ENCODE data around the gene MEA1.

Gene MEA1

GRCh38 chr6:43013843-43014433 is at the start of gene MEA1, which contains the start of gene KLHDC3:
MEA1 (minus strand) TSS chr6:43013946; CDS start chr6:43013813, 133 bp downstream.
KLHDC3 (plus strand) TSS chr6:43014249; CDS start chr6:43017193, 2,944 bp downstream.
- Histone ChIP-seq H3K4me3 (ENCODE audit: low read length) (peak within 1 kb of the TSS; percentile 72), H3K36me3 (ENCODE audit: control insufficient read depth, insufficient read depth, low read length) (peaks cover 21% of the 10 kb centered on the region), H3K4me1 (ENCODE audit: control insufficient read depth, insufficient read depth, low read length) (peaks cover 36% of the 10 kb centered on the region), H3K27me3 (ENCODE audit: control insufficient read depth, insufficient read depth, low read length) (no peaks in the 10 kb centered on the region), H3K9ac (ENCODE audit: low read length) (peak within 1 kb of the TSS; percentile 73), H3K9me3 (ENCODE audit: control insufficient read depth, low read length) (no peaks in the 10 kb centered on the region)

- Histone ChIP-seq H3K9ac (ENCODE audit: low read length) (no peak overlapping the region), H3K36me3 (ENCODE audit: control insufficient read depth, insufficient read depth, low read length) (peaks cover 18% of the 10 kb centered on the region), H3K9me3 (ENCODE audit: control insufficient read depth, low read length) (no peaks in the 10 kb centered on the region), H3K4me3 (ENCODE audit: low read length) (no peak overlapping the region), H3K4me1 (ENCODE audit: control insufficient read depth, insufficient read depth, low read length) (peaks cover 35% of the 10 kb centered on the region), H3K27me3 (ENCODE audit: control insufficient read depth, insufficient read depth, low read length) (no peaks in the 10 kb centered on the region)
These were observed 49.1 kb upstream of the MEA1 start for GRCh38 chr6:43062818-43063217.

GRCh38 chr6:43061861-43062260 is 48.1 kb upstream of the MEA1 start:
- peaks cover 18% of the 10 kb centered on the region for H3K36me3 ChIP-seq (ENCODE audit: control insufficient read depth, insufficient read depth, low read length)
- no peak overlapping the region for H3K4me3 ChIP-seq (ENCODE audit: low read length)

DNA sequence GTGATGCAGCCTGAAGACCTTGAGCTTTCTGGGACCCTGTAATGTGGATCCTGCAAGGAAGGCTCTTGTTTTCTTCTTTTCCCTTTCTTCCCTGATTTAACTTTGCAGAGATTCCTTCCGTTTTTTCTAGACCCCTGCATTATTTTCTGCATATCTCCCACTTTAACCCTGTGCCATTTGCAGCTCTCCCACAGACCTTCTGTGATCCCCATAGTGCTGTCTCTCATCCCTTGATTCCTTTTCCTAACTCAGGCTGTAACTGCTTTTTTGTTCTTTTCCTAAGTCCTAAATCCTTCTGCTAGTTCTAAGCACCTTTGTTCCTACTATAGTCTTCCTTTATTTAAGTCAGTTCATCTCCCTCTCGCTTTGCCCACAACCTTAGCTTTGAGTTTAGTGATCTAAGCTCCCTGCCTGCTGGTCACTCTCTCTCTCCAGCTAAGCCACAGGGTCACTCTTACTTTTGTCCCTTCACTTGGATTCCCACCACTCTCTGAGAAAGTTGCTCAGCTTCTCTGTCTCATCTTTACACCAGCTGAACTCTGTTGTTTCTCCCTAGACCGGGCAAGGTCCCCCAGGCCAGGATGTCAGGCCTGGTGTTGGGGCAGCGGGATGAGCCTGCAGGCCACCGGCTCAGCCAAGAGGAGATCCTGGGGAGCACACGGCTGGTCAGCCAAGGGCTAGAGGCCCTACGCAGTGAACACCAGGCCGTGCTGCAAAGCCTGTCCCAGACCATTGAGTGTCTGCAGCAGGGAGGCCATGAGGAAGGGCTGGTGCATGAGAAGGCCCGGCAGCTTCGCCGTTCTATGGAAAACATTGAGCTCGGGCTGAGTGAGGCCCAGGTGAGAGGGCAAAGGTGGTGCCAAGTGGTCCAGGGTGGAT is 47.2 kb upstream of the MEA1 start:
- Histone ChIP-seq H3K36me3 (ENCODE audit: control insufficient read depth, insufficient read depth, low read length) (peaks cover 12% of the 10 kb centered on the region), H3K9me3 (ENCODE audit: control insufficient read depth, low read length) (no peaks in the 10 kb centered on the region), H3K9ac (ENCODE audit: low read length) (peak overlapping the region; percentile 50), H3K4me1 (ENCODE audit: control insufficient read depth, insufficient read depth, low read length) (peaks cover 35% of the 10 kb centered on the region), H3K4me3 (ENCODE audit: low read length) (peak overlapping the region; percentile 92), H3K27me3 (ENCODE audit: control insufficient read depth, insufficient read depth, low read length) (no peaks in the 10 kb centered on the region)

More at GRCh38 chr6:43061861-43062260, 48.1 kb upstream of the MEA1 start:
- Histone ChIP-seq H3K9ac (ENCODE audit: low read length) (peak overlapping the region; percentile 49), H3K4me1 (ENCODE audit: control insufficient read depth, insufficient read depth, low read length) (peaks cover 35% of the 10 kb centered on the region), H3K27me3 (ENCODE audit: control insufficient read depth, insufficient read depth, low read length) (no peaks in the 10 kb centered on the region), H3K9me3 (ENCODE audit: control insufficient read depth, low read length) (no peaks in the 10 kb centered on the region)

DNA sequence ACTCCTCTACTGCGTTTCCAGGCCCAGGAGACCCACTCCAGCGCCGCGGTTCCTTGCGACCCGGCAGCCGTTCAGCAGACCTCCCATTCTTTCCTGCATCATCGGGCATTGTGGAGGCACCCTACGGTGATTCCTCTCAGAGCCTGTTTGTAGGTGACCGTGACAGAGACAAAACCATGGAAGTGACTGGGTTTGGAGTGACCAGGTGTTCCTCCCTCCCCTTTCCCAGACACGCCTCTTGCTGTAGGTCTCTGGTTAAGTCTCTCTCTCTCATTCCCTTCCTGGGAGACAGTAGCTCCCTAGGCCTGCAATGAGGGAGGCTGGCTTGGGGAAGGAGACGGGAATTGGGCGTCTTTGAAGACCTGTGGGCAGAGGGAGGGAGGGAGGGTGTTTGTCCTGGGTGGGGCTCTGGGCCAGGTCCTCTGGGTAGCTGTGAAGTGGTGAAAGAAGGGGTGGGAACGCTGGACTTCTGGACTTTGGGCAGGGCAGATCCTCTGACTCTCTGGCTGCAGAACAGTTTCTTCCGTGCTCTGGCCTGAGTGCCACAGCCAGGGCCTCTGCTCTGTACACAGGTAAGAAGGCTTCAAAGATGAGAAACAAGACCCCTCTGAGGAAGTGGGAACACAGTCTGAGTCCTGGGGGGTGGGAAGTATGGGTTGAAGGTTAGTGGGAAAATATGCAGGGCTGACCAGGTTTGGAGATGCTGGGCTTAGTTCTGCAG is 46.4 kb upstream of the MEA1 start:
- H3K36me3 ChIP-seq (ENCODE audit: control insufficient read depth, insufficient read depth, low read length): peaks cover 7% of the 10 kb centered on the region
- H3K27me3 ChIP-seq (ENCODE audit: control insufficient read depth, insufficient read depth, low read length): no peaks in the 10 kb centered on the region
- peaks cover 35% of the 10 kb centered on the region for H3K4me1 ChIP-seq (ENCODE audit: control insufficient read depth, insufficient read depth, low read length)
- no peaks in the 10 kb centered on the region for H3K9me3 ChIP-seq (ENCODE audit: control insufficient read depth, low read length)
- peak overlapping the region; percentile 92 for H3K4me3 ChIP-seq (ENCODE audit: low read length)
- peak overlapping the region; percentile 90 for H3K9ac ChIP-seq (ENCODE audit: low read length)

- Histone ChIP-seq H3K9me3 (ENCODE audit: control insufficient read depth, low read length) (no peaks in the 10 kb centered on the region), H3K4me1 (ENCODE audit: control insufficient read depth, insufficient read depth, low read length) (peaks cover 40% of the 10 kb centered on the region), H3K9ac (ENCODE audit: low read length) (peak within 1 kb of the TSS; percentile 90), H3K36me3 (ENCODE audit: control insufficient read depth, insufficient read depth, low read length) (peaks cover 6% of the 10 kb centered on the region), H3K4me3 (ENCODE audit: low read length) (peak within 1 kb of the TSS; percentile 92), H3K27me3 (ENCODE audit: control insufficient read depth, insufficient read depth, low read length) (no peaks in the 10 kb centered on the region)
These were observed 45.7 kb upstream of the MEA1 start, which contains the start of the genes KLC4 and MRPL2 for GRCh38 chr6:43059168-43060033. KLC4 (plus strand) TSS chr6:43059631; CDS start chr6:43061336, 1,705 bp downstream. MRPL2 (minus strand) TSS chr6:43059434; CDS start chr6:43059381, 53 bp downstream.

DNA sequence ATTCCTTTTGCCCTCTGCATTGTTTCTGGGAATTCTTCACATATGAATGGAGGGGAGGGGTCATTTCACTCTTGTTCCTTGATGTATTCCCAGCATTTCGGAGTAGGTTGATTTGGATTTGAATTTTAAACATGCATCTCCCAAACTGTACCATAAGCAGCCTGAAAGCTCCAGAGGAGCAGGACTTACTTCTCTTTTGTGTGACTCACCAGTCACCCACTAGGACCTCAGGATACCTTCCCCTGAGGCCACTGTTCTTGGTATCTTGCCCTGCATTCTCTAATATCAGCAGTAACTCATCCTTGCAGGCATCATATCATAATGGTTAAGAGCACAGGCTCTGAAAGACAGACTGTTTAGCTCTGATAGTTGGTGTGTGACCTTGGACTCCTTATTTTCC is 44.8 kb upstream of the MEA1 start:
- H3K4me1 ChIP-seq (ENCODE audit: control insufficient read depth, insufficient read depth, low read length): peaks cover 44% of the 10 kb centered on the region
- no peaks in the 10 kb centered on the region for H3K27me3 ChIP-seq (ENCODE audit: control insufficient read depth, insufficient read depth, low read length)
- peak overlapping the region; percentile 90 for H3K9ac ChIP-seq (ENCODE audit: low read length)
- H3K4me3 ChIP-seq (ENCODE audit: low read length): peak overlapping the region; percentile 92
- H3K36me3 ChIP-seq (ENCODE audit: control insufficient read depth, insufficient read depth, low read length): peaks cover 6% of the 10 kb centered on the region
- no peaks in the 10 kb centered on the region for H3K9me3 ChIP-seq (ENCODE audit: control insufficient read depth, low read length)

DNA sequence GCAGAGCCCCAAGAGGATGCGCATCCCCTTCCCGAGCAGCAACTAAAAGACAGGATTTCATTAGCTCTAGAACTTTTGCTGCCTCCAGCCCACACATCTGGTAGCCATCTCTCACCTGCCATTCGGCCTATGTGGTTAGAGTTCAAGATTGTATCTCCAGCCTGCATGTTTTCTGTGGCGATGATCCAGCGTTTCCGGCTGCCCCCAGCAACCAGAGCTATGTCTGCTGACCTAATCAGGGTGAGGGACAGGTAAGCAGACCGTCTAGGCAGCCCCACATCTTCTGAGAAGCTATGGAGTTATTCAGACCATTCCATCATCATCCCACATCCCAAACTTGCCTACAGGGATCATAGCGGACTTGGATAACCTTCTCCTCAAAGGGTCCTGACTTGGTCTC is 42.2 kb upstream of the MEA1 start:
- Histone ChIP-seq H3K9me3 (ENCODE audit: control insufficient read depth, low read length) (no peaks in the 10 kb centered on the region), H3K4me1 (ENCODE audit: control insufficient read depth, insufficient read depth, low read length) (peaks cover 37% of the 10 kb centered on the region), H3K36me3 (ENCODE audit: control insufficient read depth, insufficient read depth, low read length) (peaks cover 6% of the 10 kb centered on the region), H3K27me3 (ENCODE audit: control insufficient read depth, insufficient read depth, low read length) (no peaks in the 10 kb centered on the region), H3K4me3 (ENCODE audit: low read length) (no peak overlapping the region), H3K9ac (ENCODE audit: low read length) (no peak overlapping the region)

DNA sequence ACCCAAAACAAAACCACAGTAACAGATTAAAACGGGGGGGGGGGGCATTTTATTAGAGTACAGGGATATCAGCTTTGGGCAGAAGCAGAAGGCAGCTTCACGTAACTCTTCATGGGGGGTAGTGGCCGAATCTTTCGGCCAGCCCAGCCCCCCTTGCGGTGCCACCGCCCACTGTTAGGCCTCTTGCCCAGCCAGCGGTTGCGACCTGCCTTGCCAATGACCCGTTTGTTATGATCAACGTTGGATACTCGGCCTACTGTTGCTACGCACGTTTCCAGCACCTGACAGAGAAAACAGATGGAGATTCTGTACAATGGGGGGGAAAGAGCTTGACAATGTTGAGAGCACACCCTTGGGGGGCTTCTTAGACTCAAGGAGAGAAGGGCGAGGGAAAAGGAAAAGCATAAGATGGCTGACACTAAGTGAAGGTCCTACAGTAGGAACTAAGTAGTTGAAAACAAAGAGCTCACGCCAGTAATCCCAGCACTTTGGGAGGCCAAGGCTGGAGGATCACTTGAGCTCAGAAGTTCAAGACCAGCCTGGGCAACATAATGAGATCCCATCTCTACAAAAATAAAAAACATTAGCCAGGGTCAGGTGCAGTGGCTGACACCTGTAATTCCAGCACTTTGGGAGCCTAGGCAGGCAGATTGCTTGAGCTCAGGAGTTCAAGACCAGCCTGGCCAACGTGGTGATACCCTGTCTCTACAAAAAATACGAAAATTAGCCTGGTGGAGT is 40.6 kb upstream of the MEA1 start:
- H3K4me3 ChIP-seq (ENCODE audit: low read length): peak overlapping the region; percentile 66
- H3K27me3 ChIP-seq (ENCODE audit: control insufficient read depth, insufficient read depth, low read length): no peaks in the 10 kb centered on the region
- H3K9ac ChIP-seq (ENCODE audit: low read length): peak overlapping the region; percentile 93
- peaks cover 32% of the 10 kb centered on the region for H3K4me1 ChIP-seq (ENCODE audit: control insufficient read depth, insufficient read depth, low read length)
- peaks cover 6% of the 10 kb centered on the region for H3K36me3 ChIP-seq (ENCODE audit: control insufficient read depth, insufficient read depth, low read length)
- H3K9me3 ChIP-seq (ENCODE audit: control insufficient read depth, low read length): no peaks in the 10 kb centered on the region

GRCh38 chr6:43053545-43054205 is 39.9 kb upstream of the MEA1 start, which contains the start of gene CUL7:
CUL7 (minus strand) TSS chr6:43053851; CDS start chr6:43052788, 1,063 bp downstream.
- Histone ChIP-seq H3K4me1 (ENCODE audit: control insufficient read depth, insufficient read depth, low read length) (peaks cover 30% of the 10 kb centered on the region), H3K4me3 (ENCODE audit: low read length) (peak within 1 kb of the TSS; percentile 66), H3K36me3 (ENCODE audit: control insufficient read depth, insufficient read depth, low read length) (peaks cover 6% of the 10 kb centered on the region), H3K27me3 (ENCODE audit: control insufficient read depth, insufficient read depth, low read length) (no peaks in the 10 kb centered on the region), H3K9ac (ENCODE audit: low read length) (peak within 1 kb of the TSS; percentile 93), H3K9me3 (ENCODE audit: control insufficient read depth, low read length) (no peaks in the 10 kb centered on the region)

Data from mucosa of stomach (tissue), 1 donor.